GM06990 (cell line): ENCODE measurements around the gene S100A16.
"Not testable (repeated sequence)": the region's sequence is repeated elsewhere in the genome, so short reads cannot be mapped to it uniquely, and the experiment has no call there.

ENCODE experiments used
- DNase-seq: peaks from one replicate; pipeline ENCODE4 v3.0.0-alpha.2; 2011; ENCODE audit not compliant: insufficient read length; ENCODE audit errors: extremely low read depth
- H3K27me3 ChIP-seq: replicated peaks from 2 replicates; pipeline ENCODE4 v1.6.0; 2011; ENCODE audit warnings: low read length; ENCODE audit not compliant: control insufficient read depth, insufficient read depth
- H3K36me3 ChIP-seq: 2 replicates; pipeline ENCODE4 v1.5.1; 2011; ENCODE audit warnings: low read length; ENCODE audit not compliant: control insufficient read depth, insufficient read depth
- H3K4me3 ChIP-seq: replicated peaks from 2 replicates; pipeline ENCODE4 v1.5.1; 2011; ENCODE audit warnings: low read depth, mild to moderate bottlenecking, control low read depth, low read length
- CTCF ChIP-seq: IDR thresholded peaks from 2 replicates; pipeline ENCODE4 v1.5.1; 2011; ENCODE audit warnings: low read length, control low read depth, mild to moderate bottlenecking, inconsistent platforms; ENCODE audit not compliant: insufficient read depth, poor library complexity, severe bottlenecking

S100A16 gene

GRCh38 chr1:153563483-153563901, 49.4 kb downstream of the S100A16 start:
- no peak for DNase-seq
- TF ChIP-seq CTCF = no peak
- Histone ChIP-seq H3K27me3 (no peaks in the 10 kb centered on the region), H3K36me3 (no peaks in the 10 kb centered on the region), H3K4me3 (no peak overlapping the region)

- DNase-seq, H3K36me3 ChIP-seq, H3K4me3 ChIP-seq, H3K27me3 ChIP-seq: not testable (repeated sequence)
These were observed 50.9 kb downstream of the S100A16 start for GRCh38 chr1:153562021-153562420.

GRCh38 chr1:153561466-153561985, 51.4 kb downstream of the S100A16 start:
- no peak for DNase-seq
- TF ChIP-seq CTCF = no peak
- H3K4me3 ChIP-seq = no peak overlapping the region
- no peaks in the 10 kb centered on the region for H3K27me3 ChIP-seq
- H3K36me3 ChIP-seq = no peaks in the 10 kb centered on the region

GRCh38 chr1:153560771-153561465, 52.0 kb downstream of the S100A16 start:
- H3K4me3 ChIP-seq = no peak overlapping the region
- no peak for DNase-seq
- no peaks in the 10 kb centered on the region for H3K36me3 ChIP-seq
- no peak for TF ChIP-seq CTCF
- no peaks in the 10 kb centered on the region for H3K27me3 ChIP-seq

GRCh38 chr1:153560241-153560640, 52.7 kb downstream of the S100A16 start:
- no peak for DNase-seq
- Histone ChIP-seq H3K36me3 (no peaks in the 10 kb centered on the region), H3K27me3 (no peaks in the 10 kb centered on the region), H3K4me3 (no peak overlapping the region)
- TF ChIP-seq CTCF = no peak

GRCh38 chr1:153557877-153558276, 55.1 kb downstream of the S100A16 start:
- TF ChIP-seq CTCF = no peak
- H3K36me3 ChIP-seq = no peaks in the 10 kb centered on the region
- no peak overlapping the region for H3K4me3 ChIP-seq
- no peaks in the 10 kb centered on the region for H3K27me3 ChIP-seq
- no peak for DNase-seq
